GM23338 (cell line): ENCODE results near the gene YTHDF2. TPM values are rescaled to one million over a fixed set of nuclear protein-coding genes. Genes with fewer than 3 reads are reported as not detected.

Source experiments
- ATAC-seq: fragments of 200-7000 bp; cut with Tn5 transposase; 3 replicates; pipeline ENCODE4 v1.9.1; 2020
- DNase-seq: peaks from one replicate; pipeline ENCODE4 v3.0.0-alpha.2; 2015; ENCODE audit warnings: low spot score
- H2AFZ ChIP-seq: fragments of 200-600 bp; sonication (generic); 2 replicates; pipeline ENCODE4 v1.8.0; 2016; ENCODE audit warnings: antibody characterized with exemption, mild to moderate bottlenecking, moderate library complexity
- H3F3A ChIP-seq: fragments of 200-600 bp; sonication (generic); replicated peaks from 2 replicates; pipeline ENCODE4 v1.8.0; 2017; ENCODE audit warnings: antibody characterized with exemption, mixed run types, low read depth
- H3K27ac ChIP-seq: fragments of 200-600 bp; sonication (generic); 2 replicates; pipeline ENCODE4 v1.6.1; 2016; ENCODE audit warnings: low read depth
- H3K27me3 ChIP-seq: fragments of 200-600 bp; sonication (generic); 2 replicates; pipeline ENCODE4 v1.8.0; 2016; ENCODE audit warnings: mild to moderate bottlenecking, mixed run types, moderate library complexity; ENCODE audit not compliant: insufficient read depth
- H3K36me3 ChIP-seq: fragments of 200-600 bp; sonication (generic); 2 replicates; pipeline ENCODE4 v1.8.0; 2016; ENCODE audit warnings: mild to moderate bottlenecking; ENCODE audit not compliant: insufficient read depth
- H3K4me1 ChIP-seq: fragments of 200-600 bp; sonication (generic); 2 replicates; pipeline ENCODE4 v1.8.0; 2016; ENCODE audit warnings: mild to moderate bottlenecking, moderate library complexity; ENCODE audit not compliant: insufficient read depth
- H3K4me2 ChIP-seq: fragments of 200-600 bp; sonication (generic); 2 replicates; pipeline ENCODE4 v1.7.1; 2017; ENCODE audit warnings: mixed run types
- H3K4me3 ChIP-seq: fragments of 200-600 bp; sonication (generic); 2 replicates; pipeline ENCODE4 v1.6.1; 2016; ENCODE audit warnings: mixed run types
- H3K79me2 ChIP-seq: fragments of 200-600 bp; sonication (generic); replicated peaks from 2 replicates; pipeline ENCODE4 v1.8.0; 2017; ENCODE audit warnings: mild to moderate bottlenecking; ENCODE audit not compliant: insufficient read depth
- H3K9me2 ChIP-seq: fragments of 200-600 bp; sonication (generic); 2 replicates; pipeline ENCODE4 v1.8.0; 2017; ENCODE audit not compliant: insufficient read depth
- H4K20me1 ChIP-seq: fragments of 200-600 bp; sonication (generic); replicated peaks from 2 replicates; pipeline ENCODE4 v1.8.0; 2017; ENCODE audit warnings: mild to moderate bottlenecking; ENCODE audit not compliant: insufficient read depth
- H3K27ac Mint-ChIP-seq: 2 replicates; pipeline ENCODE4 v1.8.0; 2020; ENCODE audit warnings: inconsistent platforms, mild to moderate bottlenecking, moderate library complexity, mixed read lengths
- H3K27me3 Mint-ChIP-seq: 3 replicates; pipeline ENCODE4 v1.8.0; 2022; ENCODE audit warnings: low read depth, mild to moderate bottlenecking, moderate library complexity, mixed read lengths, inconsistent platforms; ENCODE audit not compliant: insufficient read depth, poor library complexity
- H3K36me3 Mint-ChIP-seq: 3 replicates; pipeline ENCODE4 v1.8.0; 2021; ENCODE audit warnings: low read depth, mild to moderate bottlenecking, inconsistent platforms, moderate library complexity, mixed read lengths
- H3K4me1 Mint-ChIP-seq: 3 replicates; pipeline ENCODE4 v1.8.0; 2020; ENCODE audit warnings: mild to moderate bottlenecking, inconsistent platforms, mixed read lengths
- H3K4me3 Mint-ChIP-seq: 3 replicates; pipeline ENCODE4 v1.8.0; 2021; ENCODE audit warnings: moderate library complexity, mild to moderate bottlenecking, inconsistent platforms, mixed read lengths
- H3K9me3 Mint-ChIP-seq: 3 replicates; pipeline ENCODE4 v1.8.0; 2020; ENCODE audit warnings: moderate library complexity, mild to moderate bottlenecking, inconsistent platforms, mixed read lengths
- NANOG ChIP-seq: IDR thresholded peaks from 2 replicates; pipeline ENCODE4 v1.6.1; 2016; ENCODE audit warnings: antibody characterized with exemption, borderline replicate concordance
- POLR2AphosphoS5 ChIP-seq: IDR thresholded peaks from 2 replicates; pipeline ENCODE4 v1.6.1; 2016; ENCODE audit warnings: antibody characterized with exemption, low read depth
- ZNF114 ChIP-seq: fragments of 250-450 bp; sonication (Bioruptor Pico); IDR thresholded peaks from 2 replicates; pipeline ENCODE4 v1.5.0; 2020; ENCODE audit warnings: mild to moderate bottlenecking, moderate library complexity
- polyA plus RNA-seq: library from polyadenylated mRNA; unstranded; fragments of >200 nt; fragmentation: Nextera tagmentation; extraction: Ambion mirVana; gene quantifications from 2 replicates; pipeline ENCODE4 v1.2.1, GENCODE V29; 2016
- total RNA-seq: library from RNA; depleted of rRNA; stranded (reverse); fragments of >200 nt; shearing (Covaris generic); gene quantifications from 2 replicates; pipeline ENCODE4 v1.2.3, GENCODE V29; 2014
- TF ChIP-seq, protein P1 (sequence below): fragments of 250-450 bp; sonication (Bioruptor Pico); IDR thresholded peaks from 2 replicates; pipeline ENCODE4 v1.5.0; 2020; ENCODE audit warnings: mild to moderate bottlenecking, moderate library complexity
- TF ChIP-seq, protein P2 (sequence below), 2 experiments: fragments of 200-600 bp in 1 of 2; sonication (generic) in 1 of 2; conservative IDR thresholded peaks; 2 replicates each; pipeline versions ENCODE4 v1.5.1 to v1.6.1; 2016 to 2017; ENCODE audit warnings: antibody characterized with exemption in 2 of 2, low read depth in 2 of 2, mild to moderate bottlenecking in 2 of 2, moderate library complexity in 1 of 2
- TF ChIP-seq, protein P3 (sequence below): IDR thresholded peaks from 2 replicates; pipeline ENCODE4 v1.6.1; 2016; ENCODE audit warnings: antibody characterized with exemption

Gene YTHDF2
- total and polyA plus RNA-seq, 2 experiments from 2014 or later: 130 to 169 TPM

DNA sequence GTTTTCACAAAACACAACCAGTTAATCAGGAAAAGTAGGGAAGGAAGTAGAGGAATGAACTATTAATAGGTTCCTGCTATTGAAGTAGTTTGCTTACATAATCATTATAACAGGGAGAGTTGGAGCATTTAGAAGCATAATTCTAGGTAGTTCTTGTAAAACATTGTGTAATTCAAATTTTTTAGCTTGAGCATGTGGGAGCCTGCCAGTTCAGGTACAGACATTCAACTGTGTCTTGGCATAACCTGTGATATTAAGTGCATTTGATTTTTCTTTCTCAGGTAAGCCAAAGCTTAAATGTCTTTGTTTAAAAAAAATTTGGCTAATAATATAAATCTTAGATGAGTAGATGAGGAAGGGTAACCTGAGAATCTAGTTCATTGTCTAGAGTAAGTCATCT is 3.4 kb downstream of the YTHDF2 start:
- peak overlapping the region; percentile 86; the same call in 1 of the 2 replicates for H3K27ac Mint-ChIP-seq
- H3K9me3 Mint-ChIP-seq: peaks cover 2% of the 10 kb centered on the region; the same call in 1 of the 3 replicates
- Histone ChIP-seq H3K4me1 (peaks cover 50% of the 10 kb centered on the region), H3K4me2 (peak overlapping the region; percentile 71; the same call in 1 of the 2 replicates), H4K20me1 (peaks cover 65% of the 10 kb centered on the region), H3K36me3 (peaks cover 60% of the 10 kb centered on the region), H3K9me2 (no peaks in the 10 kb centered on the region), H3K27ac (peak overlapping the region; percentile 24; the same call in 1 of the 2 replicates), H3K4me3 (peak overlapping the region; percentile 87; the same call in 1 of the 2 replicates), H3K79me2 (peaks cover 83% of the 10 kb centered on the region), H3F3A (peaks cover 37% of the 10 kb centered on the region), H2AFZ (no peak overlapping the region), H3K27me3 (no peaks in the 10 kb centered on the region)
- DNase-seq: no peak
- H3K4me1 Mint-ChIP-seq: peaks cover 57% of the 10 kb centered on the region
- peaks cover 19% of the 10 kb centered on the region for H3K27me3 Mint-ChIP-seq
- no peak for TF ChIP-seq NANOG
- TF ChIP-seq, protein P1, sequence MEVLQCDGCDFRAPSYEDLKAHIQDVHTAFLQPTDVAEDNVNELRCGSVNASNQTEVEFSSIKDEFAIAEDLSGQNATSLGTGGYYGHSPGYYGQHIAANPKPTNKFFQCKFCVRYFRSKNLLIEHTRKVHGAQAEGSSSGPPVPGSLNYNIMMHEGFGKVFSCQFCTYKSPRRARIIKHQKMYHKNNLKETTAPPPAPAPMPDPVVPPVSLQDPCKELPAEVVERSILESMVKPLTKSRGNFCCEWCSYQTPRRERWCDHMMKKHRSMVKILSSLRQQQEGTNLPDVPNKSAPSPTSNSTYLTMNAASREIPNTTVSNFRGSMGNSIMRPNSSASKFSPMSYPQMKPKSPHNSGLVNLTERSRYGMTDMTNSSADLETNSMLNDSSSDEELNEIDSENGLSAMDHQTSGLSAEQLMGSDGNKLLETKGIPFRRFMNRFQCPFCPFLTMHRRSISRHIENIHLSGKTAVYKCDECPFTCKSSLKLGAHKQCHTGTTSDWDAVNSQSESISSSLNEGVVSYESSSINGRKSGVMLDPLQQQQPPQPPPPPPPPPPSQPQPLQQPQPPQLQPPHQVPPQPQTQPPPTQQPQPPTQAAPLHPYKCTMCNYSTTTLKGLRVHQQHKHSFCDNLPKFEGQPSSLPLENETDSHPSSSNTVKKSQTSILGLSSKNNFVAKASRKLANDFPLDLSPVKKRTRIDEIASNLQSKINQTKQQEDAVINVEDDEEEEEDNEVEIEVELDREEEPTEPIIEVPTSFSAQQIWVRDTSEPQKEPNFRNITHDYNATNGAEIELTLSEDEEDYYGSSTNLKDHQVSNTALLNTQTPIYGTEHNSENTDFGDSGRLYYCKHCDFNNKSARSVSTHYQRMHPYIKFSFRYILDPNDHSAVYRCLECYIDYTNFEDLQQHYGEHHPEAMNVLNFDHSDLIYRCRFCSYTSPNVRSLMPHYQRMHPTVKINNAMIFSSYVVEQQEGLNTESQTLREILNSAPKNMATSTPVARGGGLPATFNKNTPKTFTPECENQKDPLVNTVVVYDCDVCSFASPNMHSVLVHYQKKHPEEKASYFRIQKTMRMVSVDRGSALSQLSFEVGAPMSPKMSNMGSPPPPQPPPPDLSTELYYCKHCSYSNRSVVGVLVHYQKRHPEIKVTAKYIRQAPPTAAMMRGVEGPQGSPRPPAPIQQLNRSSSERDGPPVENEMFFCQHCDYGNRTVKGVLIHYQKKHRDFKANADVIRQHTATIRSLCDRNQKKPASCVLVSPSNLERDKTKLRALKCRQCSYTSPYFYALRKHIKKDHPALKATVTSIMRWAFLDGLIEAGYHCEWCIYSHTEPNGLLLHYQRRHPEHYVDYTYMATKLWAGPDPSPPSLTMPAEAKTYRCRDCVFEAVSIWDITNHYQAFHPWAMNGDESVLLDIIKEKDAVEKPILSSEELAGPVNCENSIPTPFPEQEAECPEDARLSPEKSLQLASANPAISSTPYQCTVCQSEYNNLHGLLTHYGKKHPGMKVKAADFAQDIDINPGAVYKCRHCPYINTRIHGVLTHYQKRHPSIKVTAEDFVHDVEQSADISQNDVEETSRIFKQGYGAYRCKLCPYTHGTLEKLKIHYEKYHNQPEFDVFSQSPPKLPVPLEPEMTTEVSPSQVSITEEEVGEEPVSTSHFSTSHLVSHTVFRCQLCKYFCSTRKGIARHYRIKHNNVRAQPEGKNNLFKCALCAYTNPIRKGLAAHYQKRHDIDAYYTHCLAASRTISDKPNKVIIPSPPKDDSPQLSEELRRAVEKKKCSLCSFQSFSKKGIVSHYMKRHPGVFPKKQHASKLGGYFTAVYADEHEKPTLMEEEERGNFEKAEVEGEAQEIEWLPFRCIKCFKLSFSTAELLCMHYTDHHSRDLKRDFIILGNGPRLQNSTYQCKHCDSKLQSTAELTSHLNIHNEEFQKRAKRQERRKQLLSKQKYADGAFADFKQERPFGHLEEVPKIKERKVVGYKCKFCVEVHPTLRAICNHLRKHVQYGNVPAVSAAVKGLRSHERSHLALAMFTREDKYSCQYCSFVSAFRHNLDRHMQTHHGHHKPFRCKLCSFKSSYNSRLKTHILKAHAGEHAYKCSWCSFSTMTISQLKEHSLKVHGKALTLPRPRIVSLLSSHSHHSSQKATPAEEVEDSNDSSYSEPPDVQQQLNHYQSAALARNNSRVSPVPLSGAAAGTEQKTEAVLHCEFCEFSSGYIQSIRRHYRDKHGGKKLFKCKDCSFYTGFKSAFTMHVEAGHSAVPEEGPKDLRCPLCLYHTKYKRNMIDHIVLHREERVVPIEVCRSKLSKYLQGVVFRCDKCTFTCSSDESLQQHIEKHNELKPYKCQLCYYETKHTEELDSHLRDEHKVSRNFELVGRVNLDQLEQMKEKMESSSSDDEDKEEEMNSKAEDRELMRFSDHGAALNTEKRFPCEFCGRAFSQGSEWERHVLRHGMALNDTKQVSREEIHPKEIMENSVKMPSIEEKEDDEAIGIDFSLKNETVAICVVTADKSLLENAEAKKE (CRISPR knock-in tag): no peak
- TF ChIP-seq, protein P2, sequence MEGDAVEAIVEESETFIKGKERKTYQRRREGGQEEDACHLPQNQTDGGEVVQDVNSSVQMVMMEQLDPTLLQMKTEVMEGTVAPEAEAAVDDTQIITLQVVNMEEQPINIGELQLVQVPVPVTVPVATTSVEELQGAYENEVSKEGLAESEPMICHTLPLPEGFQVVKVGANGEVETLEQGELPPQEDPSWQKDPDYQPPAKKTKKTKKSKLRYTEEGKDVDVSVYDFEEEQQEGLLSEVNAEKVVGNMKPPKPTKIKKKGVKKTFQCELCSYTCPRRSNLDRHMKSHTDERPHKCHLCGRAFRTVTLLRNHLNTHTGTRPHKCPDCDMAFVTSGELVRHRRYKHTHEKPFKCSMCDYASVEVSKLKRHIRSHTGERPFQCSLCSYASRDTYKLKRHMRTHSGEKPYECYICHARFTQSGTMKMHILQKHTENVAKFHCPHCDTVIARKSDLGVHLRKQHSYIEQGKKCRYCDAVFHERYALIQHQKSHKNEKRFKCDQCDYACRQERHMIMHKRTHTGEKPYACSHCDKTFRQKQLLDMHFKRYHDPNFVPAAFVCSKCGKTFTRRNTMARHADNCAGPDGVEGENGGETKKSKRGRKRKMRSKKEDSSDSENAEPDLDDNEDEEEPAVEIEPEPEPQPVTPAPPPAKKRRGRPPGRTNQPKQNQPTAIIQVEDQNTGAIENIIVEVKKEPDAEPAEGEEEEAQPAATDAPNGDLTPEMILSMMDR (conservative IDR thresholded peaks at IDR 0.05; ENCODE audit: low read depth in 2 of 2): no peak
- ATAC-seq: no peak
- H3K36me3 Mint-ChIP-seq: peaks cover 79% of the 10 kb centered on the region
- peak overlapping the region; percentile 97 for H3K4me3 Mint-ChIP-seq

DNA sequence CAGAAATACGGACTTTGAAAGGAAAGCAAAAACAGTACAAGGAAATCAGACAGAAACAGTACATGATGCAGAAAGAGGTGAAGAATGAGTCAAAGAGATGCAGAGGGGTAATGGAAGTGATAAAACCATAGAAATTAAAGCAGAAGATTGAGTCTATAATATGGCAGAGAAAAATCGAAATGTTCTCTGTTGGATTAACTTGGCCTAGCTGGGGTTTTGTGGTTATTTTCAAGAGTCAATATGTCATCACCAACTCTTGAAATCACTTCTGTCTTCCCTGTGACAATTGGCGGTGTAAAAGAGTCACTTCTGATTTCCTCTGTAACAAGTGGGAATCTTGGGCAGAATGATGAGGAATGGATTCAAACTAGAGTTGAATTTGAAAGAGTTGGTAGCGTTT is 7.4 kb downstream of the YTHDF2 start:
- DNase-seq: no peak
- peaks cover 47% of the 10 kb centered on the region for H3K4me1 Mint-ChIP-seq
- Histone ChIP-seq H3F3A (peaks cover 35% of the 10 kb centered on the region), H3K27me3 (no peaks in the 10 kb centered on the region), H3K4me2 (peak overlapping the region; percentile 21), H3K79me2 (peaks cover 100% of the 10 kb centered on the region), H3K4me1 (peaks cover 55% of the 10 kb centered on the region), H3K4me3 (peak overlapping the region; percentile 31), H2AFZ (no peak overlapping the region), H3K27ac (peak overlapping the region; percentile 53), H3K36me3 (peaks cover 68% of the 10 kb centered on the region), H4K20me1 (peaks cover 89% of the 10 kb centered on the region), H3K9me2 (no peaks in the 10 kb centered on the region)
- peak overlapping the region; percentile 48 for H3K4me3 Mint-ChIP-seq
- no peaks in the 10 kb centered on the region for H3K9me3 Mint-ChIP-seq
- H3K36me3 Mint-ChIP-seq: peaks cover 97% of the 10 kb centered on the region
- H3K27me3 Mint-ChIP-seq: peaks cover 13% of the 10 kb centered on the region
- ATAC-seq: no peak
- H3K27ac Mint-ChIP-seq: no peak overlapping the region
- no peak for TF ChIP-seq POLR2AphosphoS5
- TF ChIP-seq, protein P3, sequence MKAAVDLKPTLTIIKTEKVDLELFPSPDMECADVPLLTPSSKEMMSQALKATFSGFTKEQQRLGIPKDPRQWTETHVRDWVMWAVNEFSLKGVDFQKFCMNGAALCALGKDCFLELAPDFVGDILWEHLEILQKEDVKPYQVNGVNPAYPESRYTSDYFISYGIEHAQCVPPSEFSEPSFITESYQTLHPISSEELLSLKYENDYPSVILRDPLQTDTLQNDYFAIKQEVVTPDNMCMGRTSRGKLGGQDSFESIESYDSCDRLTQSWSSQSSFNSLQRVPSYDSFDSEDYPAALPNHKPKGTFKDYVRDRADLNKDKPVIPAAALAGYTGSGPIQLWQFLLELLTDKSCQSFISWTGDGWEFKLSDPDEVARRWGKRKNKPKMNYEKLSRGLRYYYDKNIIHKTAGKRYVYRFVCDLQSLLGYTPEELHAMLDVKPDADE: no peak
- TF ChIP-seq ZNF114 (CRISPR knock-in tag): no peak
